OCI-LY1 (cell line): ENCODE measurements around the gene SRGAP2C.
"Not testable (repeated sequence)": the region's sequence is repeated elsewhere in the genome, so short reads cannot be mapped to it uniquely, and the experiment has no call there.

Experiments
- H2AFZ ChIP-seq: fragments of 200-600 bp; sonication (generic), shearing (Covaris generic); 2 replicates; pipeline ENCODE4 v1.6.0; 2014; ENCODE audit warnings: antibody characterized with exemption, mild to moderate bottlenecking, low read length
- H3F3A ChIP-seq: fragments of 200-600 bp; sonication (generic), shearing (Covaris generic); 2 replicates; pipeline ENCODE4 v1.6.0; 2014; ENCODE audit warnings: mild to moderate bottlenecking, antibody characterized with exemption, low read length, moderate library complexity; ENCODE audit not compliant: insufficient read depth
- H3K27ac ChIP-seq: fragments of 200-600 bp; sonication (generic); 2 replicates; pipeline ENCODE4 v1.5.1; 2014; ENCODE audit warnings: low read length, mixed run types, mild to moderate bottlenecking, low read depth; ENCODE audit not compliant: poor library complexity, severe bottlenecking
- H3K27me3 ChIP-seq: fragments of 200-600 bp; sonication (generic); 2 replicates; pipeline ENCODE4 v1.6.0; 2014; ENCODE audit warnings: antibody characterized with exemption, mild to moderate bottlenecking, low read length, moderate library complexity; ENCODE audit not compliant: insufficient read depth
- H3K36me3 ChIP-seq: fragments of 200-600 bp; sonication (generic); 2 replicates; pipeline ENCODE4 v1.6.1; 2014; ENCODE audit warnings: mild to moderate bottlenecking, antibody characterized with exemption, low read length, moderate library complexity, mixed read lengths; ENCODE audit not compliant: insufficient read depth
- H3K4me1 ChIP-seq: fragments of 200-600 bp; sonication (generic); 2 replicates; pipeline ENCODE4 v1.5.1; 2014; ENCODE audit warnings: mild to moderate bottlenecking, low read length, moderate library complexity; ENCODE audit not compliant: insufficient read depth, severe bottlenecking
- H3K4me2 ChIP-seq: fragments of 200-600 bp; sonication (generic), shearing (Covaris generic); 2 replicates; pipeline ENCODE4 v1.6.1; 2014; ENCODE audit warnings: low read length
- H3K4me3 ChIP-seq: fragments of 200-600 bp; sonication (generic); 2 replicates; pipeline ENCODE4 v1.5.1; 2014; ENCODE audit warnings: low read length, low read depth, mild to moderate bottlenecking, mixed read lengths; ENCODE audit not compliant: poor library complexity, severe bottlenecking
- H3K79me2 ChIP-seq: fragments of 200-600 bp; shearing (Covaris generic); 2 replicates; pipeline ENCODE4 v1.6.1; 2016; ENCODE audit warnings: mixed run types, low read length, mixed read lengths; ENCODE audit not compliant: insufficient read depth
- H3K9ac ChIP-seq: fragments of 200-600 bp; sonication (generic), shearing (Covaris generic); 2 replicates; pipeline ENCODE4 v1.6.1; 2014; ENCODE audit warnings: mild to moderate bottlenecking, low read length, mixed read lengths
- H3K9me2 ChIP-seq: fragments of 200-600 bp; sonication (generic), shearing (Covaris generic); 2 replicates; pipeline ENCODE4 v1.6.1; 2014; ENCODE audit warnings: low read depth, mild to moderate bottlenecking, low read length, mixed read lengths
- H3K9me3 ChIP-seq: fragments of 200-600 bp; shearing (Covaris generic); 2 replicates; pipeline ENCODE4 v1.6.1; 2014; ENCODE audit warnings: low read length, mixed read lengths
- H4K20me1 ChIP-seq: fragments of 200-600 bp; sonication (generic), shearing (Covaris generic); 2 replicates; pipeline ENCODE4 v1.6.0; 2016; ENCODE audit warnings: mild to moderate bottlenecking, low read length; ENCODE audit not compliant: insufficient read depth

Gene SRGAP2C

DNA sequence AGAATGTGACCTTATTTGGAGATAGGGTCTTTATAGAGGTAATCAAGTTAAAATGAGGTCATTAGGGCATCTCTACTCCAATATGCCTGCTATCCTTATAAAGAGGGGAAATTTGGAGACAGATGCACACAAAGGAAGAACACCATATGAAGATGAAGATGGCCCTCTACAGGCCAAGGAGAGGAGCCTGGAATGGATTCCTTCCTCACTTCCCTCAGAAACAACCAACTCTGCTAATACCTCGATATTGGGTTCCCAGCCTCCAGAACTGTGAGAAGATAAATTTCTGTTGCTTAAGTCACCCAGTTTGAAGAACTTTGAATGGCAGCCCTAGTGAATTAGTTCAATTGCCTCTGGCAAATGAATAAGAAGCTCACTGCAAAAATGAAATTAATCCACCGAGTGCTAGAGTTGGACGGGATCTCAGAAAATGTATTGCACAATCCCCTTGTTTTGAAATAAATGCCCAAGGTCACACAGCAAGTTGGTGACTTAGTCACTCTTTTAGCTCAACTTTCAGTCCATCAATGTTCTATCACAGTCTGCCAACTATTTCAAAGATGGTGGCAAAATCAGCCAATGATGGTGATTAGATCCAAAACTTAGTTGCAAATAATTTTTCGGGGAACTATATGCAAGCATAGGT is 27.7 kb upstream of the SRGAP2C start:
- not testable (repeated sequence) for H4K20me1 ChIP-seq, H2AFZ ChIP-seq, H3K27ac ChIP-seq, H3K79me2 ChIP-seq, H3K27me3 ChIP-seq, H3K4me3 ChIP-seq, H3F3A ChIP-seq, H3K36me3 ChIP-seq, H3K9me3 ChIP-seq, H3K4me2 ChIP-seq, H3K9me2 ChIP-seq, H3K9ac ChIP-seq, H3K4me1 ChIP-seq

DNA sequence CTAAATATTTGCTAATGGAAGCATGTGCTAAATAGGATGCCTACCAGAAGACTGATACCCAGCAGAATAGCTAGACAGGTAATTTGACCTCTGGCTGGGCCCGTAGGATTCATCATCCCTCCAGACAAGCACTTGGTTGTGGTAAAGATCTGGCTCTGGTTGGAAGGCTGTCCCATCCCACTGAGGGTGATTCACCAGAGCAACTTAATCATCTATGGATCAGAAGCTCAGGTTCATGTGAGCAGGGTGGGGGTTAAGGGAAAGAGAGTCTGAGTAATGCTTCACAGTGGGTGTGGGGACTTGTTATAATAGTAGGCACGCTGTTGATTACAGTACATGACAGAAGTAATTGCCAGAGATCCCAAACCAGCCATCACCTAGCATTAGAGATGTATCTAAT is 27.2 kb upstream of the SRGAP2C start:
- H3K36me3 ChIP-seq, H3K27me3 ChIP-seq, H3K4me1 ChIP-seq, H2AFZ ChIP-seq, H3K4me2 ChIP-seq, H3K9me3 ChIP-seq, H3K4me3 ChIP-seq, H3F3A ChIP-seq, H3K79me2 ChIP-seq, H4K20me1 ChIP-seq, H3K9me2 ChIP-seq, H3K9ac ChIP-seq, H3K27ac ChIP-seq: not testable (repeated sequence)

- not testable (repeated sequence) for H3K9me3 ChIP-seq, H3K36me3 ChIP-seq, H3K27me3 ChIP-seq, H4K20me1 ChIP-seq, H3K27ac ChIP-seq, H3K79me2 ChIP-seq, H3F3A ChIP-seq, H2AFZ ChIP-seq, H3K9me2 ChIP-seq, H3K4me2 ChIP-seq, H3K4me1 ChIP-seq, H3K4me3 ChIP-seq, H3K9ac ChIP-seq
Observed at GRCh38 chr1:121160118-121160517, 24.7 kb upstream of the SRGAP2C start.

DNA sequence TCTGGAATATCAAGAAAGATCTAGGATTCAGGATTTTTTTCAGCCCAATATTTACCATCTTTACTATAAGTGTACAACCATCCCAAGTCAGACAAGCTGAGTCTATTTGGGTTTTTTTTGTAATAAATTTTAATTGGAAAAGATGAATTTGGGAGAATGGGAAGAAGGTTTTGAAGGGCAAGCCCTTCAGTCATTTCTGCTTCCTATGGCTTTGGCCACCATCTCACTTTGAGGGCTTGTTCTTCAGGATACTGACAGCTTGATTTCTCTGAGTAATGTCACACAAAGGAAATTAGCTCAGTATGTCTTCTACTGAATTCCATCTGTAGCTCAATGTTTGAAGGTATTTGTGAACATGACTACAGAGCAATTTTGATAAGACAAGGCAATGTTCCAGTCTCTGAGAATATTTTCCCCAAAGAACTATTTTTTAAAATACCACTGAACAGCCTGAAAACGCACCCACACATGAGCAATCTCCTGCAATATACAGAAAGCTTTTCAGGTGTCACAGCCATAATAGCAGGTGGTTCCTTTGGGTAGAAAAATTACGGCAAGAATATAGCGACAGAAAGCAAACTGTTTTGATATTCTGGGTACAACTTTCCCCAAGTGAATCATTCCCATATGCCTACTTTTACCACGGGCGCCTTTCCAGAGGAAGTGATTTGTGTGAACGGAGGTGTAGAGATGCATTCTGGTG is 23.4 kb upstream of the SRGAP2C start:
- H4K20me1 ChIP-seq, H3K79me2 ChIP-seq, H3K27ac ChIP-seq, H3K4me3 ChIP-seq, H2AFZ ChIP-seq, H3F3A ChIP-seq, H3K9me3 ChIP-seq, H3K9me2 ChIP-seq, H3K27me3 ChIP-seq, H3K36me3 ChIP-seq, H3K9ac ChIP-seq, H3K4me1 ChIP-seq, H3K4me2 ChIP-seq: not testable (repeated sequence)

- not testable (repeated sequence) for H3K9me3 ChIP-seq, H3K4me2 ChIP-seq, H3K27ac ChIP-seq, H4K20me1 ChIP-seq, H3K27me3 ChIP-seq, H3K9ac ChIP-seq, H2AFZ ChIP-seq, H3K4me3 ChIP-seq, H3K36me3 ChIP-seq, H3K9me2 ChIP-seq, H3K79me2 ChIP-seq, H3K4me1 ChIP-seq, H3F3A ChIP-seq
Observed at GRCh38 chr1:121163850-121164757, 20.7 kb upstream of the SRGAP2C start.

DNA sequence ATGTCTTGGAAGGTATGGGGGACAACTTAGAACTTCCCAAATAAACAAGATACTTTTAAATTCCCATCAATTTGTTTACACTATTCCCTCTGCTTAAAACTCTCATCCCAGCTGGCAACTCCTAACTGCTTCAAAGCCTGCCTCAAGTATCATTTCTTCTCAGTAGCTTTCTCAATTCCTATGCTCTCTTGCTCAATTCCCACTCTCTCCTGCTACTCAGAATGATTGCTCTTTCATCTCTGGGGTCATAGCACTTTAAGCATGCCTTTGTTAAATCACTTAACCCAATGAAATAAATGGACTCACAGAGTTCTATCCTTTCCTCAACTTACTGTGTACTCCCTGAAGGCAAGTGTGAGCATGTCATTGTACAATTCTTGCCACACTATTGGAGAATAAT is 19.5 kb upstream of the SRGAP2C start:
- not testable (repeated sequence) for H3K9ac ChIP-seq, H3K36me3 ChIP-seq, H4K20me1 ChIP-seq, H3K9me2 ChIP-seq, H3K79me2 ChIP-seq, H3K4me3 ChIP-seq, H3F3A ChIP-seq, H3K4me1 ChIP-seq, H3K27me3 ChIP-seq, H3K9me3 ChIP-seq, H3K4me2 ChIP-seq, H3K27ac ChIP-seq, H2AFZ ChIP-seq

GRCh38 chr1:121167225-121167738 is 17.5 kb upstream of the SRGAP2C start:
- H3K27ac ChIP-seq, H3K27me3 ChIP-seq, H3K9me2 ChIP-seq, H4K20me1 ChIP-seq, H3K4me2 ChIP-seq, H3K79me2 ChIP-seq, H3K36me3 ChIP-seq, H3K9ac ChIP-seq, H3F3A ChIP-seq, H3K9me3 ChIP-seq, H3K4me3 ChIP-seq, H2AFZ ChIP-seq, H3K4me1 ChIP-seq: not testable (repeated sequence)
